ENCODE measurements around the gene MYO5A.
"Not testable (repeated sequence)": the region's sequence is repeated elsewhere in the genome, so short reads cannot be mapped to it uniquely, and the experiment has no call there.

MYO5A gene

GRCh38 chr15:52466134-52466701, 62.5 kb downstream of the MYO5A start:
- in situ Hi-C loops (cut with MboI; ENCODE audit: low sequenced_read_pairs), result no loop called here

- in situ Hi-C loops (cut with MboI; ENCODE audit: low sequenced_read_pairs), result no loop called here
These were observed 64.2 kb downstream of the MYO5A start for GRCh38 chr15:52464478-52464877.

- in situ Hi-C loops (cut with MboI; ENCODE audit: low sequenced_read_pairs), result no loop called here
These were observed 64.6 kb downstream of the MYO5A start for GRCh38 chr15:52464040-52464439.

GRCh38 chr15:52463638-52464037, 65.0 kb downstream of the MYO5A start:
- in situ Hi-C loops (cut with MboI; ENCODE audit: low sequenced_read_pairs), result no loop called here

GRCh38 chr15:52462806-52463360, 65.8 kb downstream of the MYO5A start:
- in situ Hi-C loops (cut with MboI; ENCODE audit: low sequenced_read_pairs), result no loop called here

GRCh38 chr15:52459701-52460100, 69.0 kb downstream of the MYO5A start:
- in situ Hi-C loops (cut with MboI; ENCODE audit: low sequenced_read_pairs), result not testable (repeated sequence)

- in situ Hi-C loops (cut with MboI; ENCODE audit: low sequenced_read_pairs), result not testable (repeated sequence)
These were observed 69.4 kb downstream of the MYO5A start for GRCh38 chr15:52459265-52459664.

GRCh38 chr15:52448011-52448890, 80.4 kb downstream of the MYO5A start:
- in situ Hi-C loops (cut with MboI; ENCODE audit: low sequenced_read_pairs), result no loop called here

- in situ Hi-C loops (cut with MboI; ENCODE audit: low sequenced_read_pairs), result no loop called here
These were observed 82.7 kb downstream of the MYO5A start for GRCh38 chr15:52445954-52446353.

GRCh38 chr15:52445553-52445952, 83.1 kb downstream of the MYO5A start:
- in situ Hi-C loops (cut with MboI; ENCODE audit: low sequenced_read_pairs), result no loop called here

- in situ Hi-C loops (cut with MboI; ENCODE audit: low sequenced_read_pairs), result not testable (repeated sequence)
These were observed 85.5 kb downstream of the MYO5A start for GRCh38 chr15:52443205-52443604.

- in situ Hi-C loops (cut with MboI; ENCODE audit: low sequenced_read_pairs), result no loop called here
These were observed 86.8 kb downstream of the MYO5A start for GRCh38 chr15:52441841-52442240.

GRCh38 chr15:52440946-52441345, 87.7 kb downstream of the MYO5A start:
- in situ Hi-C loops (cut with MboI; ENCODE audit: low sequenced_read_pairs), result no loop called here

GRCh38 chr15:52440414-52440813, 88.3 kb downstream of the MYO5A start:
- in situ Hi-C loops (cut with MboI; ENCODE audit: low sequenced_read_pairs), result no loop called here

GRCh38 chr15:52439470-52439869, 89.2 kb downstream of the MYO5A start:
- in situ Hi-C loops (cut with MboI; ENCODE audit: low sequenced_read_pairs), result no loop called here

- in situ Hi-C loops (cut with MboI; ENCODE audit: low sequenced_read_pairs), result not testable (repeated sequence)
These were observed 89.6 kb downstream of the MYO5A start for GRCh38 chr15:52439042-52439441.

- in situ Hi-C loops (cut with MboI; ENCODE audit: low sequenced_read_pairs), result no loop called here
These were observed 90.6 kb downstream of the MYO5A start for GRCh38 chr15:52438047-52438446.

- in situ Hi-C loops (cut with MboI; ENCODE audit: low sequenced_read_pairs), result no loop called here
These were observed 91.0 kb downstream of the MYO5A start for GRCh38 chr15:52437646-52438045.

- in situ Hi-C loops (cut with MboI; ENCODE audit: low sequenced_read_pairs), result no loop called here
These were observed 91.7 kb downstream of the MYO5A start for GRCh38 chr15:52436981-52437380.

GRCh38 chr15:52434885-52435284, 93.8 kb downstream of the MYO5A start:
- in situ Hi-C loops (cut with MboI; ENCODE audit: low sequenced_read_pairs), result no loop called here

- in situ Hi-C loops (cut with MboI; ENCODE audit: low sequenced_read_pairs), result no loop called here
These were observed 100.4 kb downstream of the MYO5A start for GRCh38 chr15:52428297-52428696.

- in situ Hi-C loops (cut with MboI; ENCODE audit: low sequenced_read_pairs), result no loop called here
These were observed 100.9 kb downstream of the MYO5A start for GRCh38 chr15:52427804-52428203.
